ENCODE data around the gene PEX11G. TPM values are rescaled to one million over a fixed set of nuclear protein-coding genes. Genes with fewer than 3 reads are reported as not detected.

PEX11G gene
- total RNA-seq, 1 donor from 2014 or later, result 1.9 TPM

DNA sequence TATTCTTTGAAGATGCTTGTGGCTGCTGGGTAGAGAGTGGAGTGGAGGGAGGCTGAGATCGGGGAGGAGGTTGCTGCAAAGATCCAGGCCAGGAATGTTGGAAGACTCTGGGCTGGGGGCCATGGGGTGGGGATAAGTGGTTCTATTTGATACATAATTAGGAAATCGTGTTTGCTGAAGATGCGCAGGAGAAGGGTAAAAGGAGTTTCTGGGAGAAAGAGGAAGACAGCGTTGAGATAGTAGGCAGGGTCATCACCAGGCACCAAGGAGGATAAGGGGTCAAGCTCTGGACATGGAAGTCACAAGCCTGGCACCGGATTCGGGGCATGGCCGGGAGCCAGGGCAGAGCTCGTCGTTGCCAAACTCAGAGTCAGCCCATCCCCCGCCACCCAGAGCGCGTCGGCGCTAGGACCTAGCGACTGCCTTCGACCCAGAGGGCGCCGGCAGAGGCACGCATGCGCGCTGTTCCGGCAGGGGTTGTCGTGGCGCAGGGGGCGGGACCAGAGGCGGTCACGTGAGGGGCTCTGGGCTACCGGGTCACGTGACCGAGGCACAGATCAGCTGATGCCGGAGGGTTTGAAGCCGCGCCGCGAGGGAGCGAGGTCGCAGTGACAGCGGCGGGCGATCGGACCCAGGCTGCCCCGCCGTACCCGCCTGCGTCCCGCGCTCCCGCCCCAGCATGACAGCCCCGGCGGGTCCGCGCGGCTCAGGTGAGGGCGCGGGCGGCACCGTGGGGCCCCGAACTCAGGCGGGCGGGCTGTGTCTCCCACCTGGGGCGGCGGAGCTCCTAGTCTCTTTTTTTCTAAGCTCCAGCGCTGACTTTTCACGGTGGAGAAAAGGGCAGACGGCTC lies 33.5 kb upstream of the PEX11G start, which contains the start of gene MCOLN1:
Gene MCOLN1, plus strand, starts transcription at position 553 of the 851 bp plus-strand sequence. Its CDS starts 127 bp downstream, at position 680.
- DNase-seq (ENCODE audit: low read depth, low spot score), result peak; percentile 79

GRCh38 chr19:7521551-7522071 lies 32.8 kb upstream of the PEX11G start:
- DNase-seq (ENCODE audit: low read depth, low spot score), result no peak

DNA sequence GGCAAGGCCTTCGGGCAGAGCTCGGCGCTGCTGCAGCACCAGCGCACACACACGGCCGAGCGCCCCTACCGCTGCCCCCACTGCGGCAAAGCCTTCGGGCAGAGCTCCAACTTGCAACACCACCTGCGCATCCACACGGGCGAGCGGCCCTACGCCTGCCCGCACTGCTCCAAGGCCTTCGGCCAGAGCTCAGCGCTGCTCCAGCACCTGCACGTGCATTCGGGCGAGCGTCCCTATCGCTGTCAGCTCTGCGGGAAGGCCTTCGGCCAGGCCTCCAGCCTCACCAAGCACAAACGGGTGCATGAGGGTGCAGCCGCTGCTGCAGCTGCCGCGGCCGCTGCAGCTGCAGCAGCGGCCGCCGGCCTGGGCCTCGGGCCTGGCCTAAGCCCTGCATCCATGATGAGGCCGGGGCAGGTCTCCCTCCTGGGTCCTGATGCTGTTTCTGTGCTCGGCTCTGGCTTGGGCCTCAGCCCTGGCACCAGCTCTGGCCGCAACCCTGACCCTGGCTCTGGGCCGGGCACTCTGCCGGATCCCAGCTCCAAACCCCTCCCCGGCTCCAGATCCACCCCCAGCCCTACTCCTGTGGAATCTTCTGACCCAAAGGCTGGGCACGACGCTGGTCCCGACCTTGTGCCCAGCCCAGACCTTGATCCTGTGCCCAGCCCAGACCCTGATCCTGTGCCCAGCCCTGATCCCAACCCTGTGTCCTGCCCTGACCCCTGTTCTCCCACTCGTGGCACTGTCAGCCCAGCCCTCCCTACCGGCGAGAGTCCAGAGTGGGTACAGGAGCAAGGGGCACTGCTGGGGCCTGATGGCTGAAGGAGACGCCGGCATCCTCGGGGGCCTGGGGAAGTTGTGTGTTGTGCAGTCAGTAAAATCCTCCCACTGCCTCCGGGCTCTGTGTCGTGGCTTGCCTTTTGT lies 31.6 kb upstream of the PEX11G start:
- DNase-seq (ENCODE audit: low read depth, low spot score), result no peak

DNA sequence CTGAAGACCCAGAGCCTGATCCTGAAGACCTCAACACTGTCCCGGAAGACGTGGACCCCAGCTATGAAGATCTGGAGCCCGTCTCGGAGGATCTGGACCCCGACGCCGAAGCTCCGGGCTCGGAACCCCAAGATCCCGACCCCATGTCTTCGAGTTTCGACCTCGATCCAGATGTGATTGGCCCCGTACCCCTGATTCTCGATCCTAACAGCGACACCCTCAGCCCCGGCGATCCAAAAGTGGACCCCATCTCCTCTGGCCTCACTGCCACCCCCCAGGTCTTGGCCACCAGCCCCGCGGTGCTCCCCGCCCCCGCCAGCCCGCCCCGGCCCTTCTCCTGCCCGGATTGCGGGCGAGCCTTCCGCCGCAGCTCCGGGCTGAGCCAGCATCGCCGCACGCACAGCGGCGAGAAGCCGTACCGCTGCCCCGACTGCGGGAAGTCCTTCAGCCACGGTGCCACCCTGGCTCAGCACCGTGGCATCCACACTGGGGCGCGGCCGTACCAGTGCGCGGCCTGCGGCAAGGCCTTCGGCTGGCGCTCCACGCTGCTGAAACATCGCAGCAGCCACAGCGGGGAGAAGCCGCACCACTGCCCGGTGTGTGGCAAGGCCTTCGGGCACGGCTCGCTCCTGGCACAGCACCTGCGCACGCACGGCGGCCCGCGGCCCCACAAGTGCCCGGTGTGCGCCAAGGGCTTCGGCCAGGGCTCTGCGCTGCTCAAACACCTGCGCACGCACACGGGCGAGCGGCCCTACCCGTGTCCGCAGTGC lies 30.7 kb upstream of the PEX11G start:
- no peak for DNase-seq (ENCODE audit: low read depth, low spot score)

DNA sequence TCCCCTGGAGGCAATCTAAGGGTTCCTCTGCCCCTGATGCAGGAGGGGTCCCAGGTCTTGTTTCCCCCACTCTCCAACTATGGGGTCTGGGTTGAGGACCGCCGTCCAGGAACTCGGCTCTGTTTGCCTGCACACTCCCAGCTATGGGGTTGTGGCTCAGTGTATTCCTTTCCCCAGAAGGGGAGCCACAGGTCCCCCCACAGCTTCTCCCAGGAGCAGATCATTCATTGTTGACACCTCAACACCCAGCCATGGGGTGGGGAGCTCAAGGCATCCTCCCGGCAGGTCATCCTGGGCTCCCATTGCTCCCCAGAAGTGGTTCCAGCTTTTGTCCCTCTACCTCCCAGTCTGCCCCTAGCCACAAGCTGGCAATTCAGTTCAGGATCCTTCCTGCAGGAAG lies 28.0 kb upstream of the PEX11G start:
- no peak for DNase-seq (ENCODE audit: low read depth, low spot score)

GRCh38 chr19:7516333-7516732 lies 27.5 kb upstream of the PEX11G start:
- no peak for DNase-seq (ENCODE audit: low read depth, low spot score)

DNA sequence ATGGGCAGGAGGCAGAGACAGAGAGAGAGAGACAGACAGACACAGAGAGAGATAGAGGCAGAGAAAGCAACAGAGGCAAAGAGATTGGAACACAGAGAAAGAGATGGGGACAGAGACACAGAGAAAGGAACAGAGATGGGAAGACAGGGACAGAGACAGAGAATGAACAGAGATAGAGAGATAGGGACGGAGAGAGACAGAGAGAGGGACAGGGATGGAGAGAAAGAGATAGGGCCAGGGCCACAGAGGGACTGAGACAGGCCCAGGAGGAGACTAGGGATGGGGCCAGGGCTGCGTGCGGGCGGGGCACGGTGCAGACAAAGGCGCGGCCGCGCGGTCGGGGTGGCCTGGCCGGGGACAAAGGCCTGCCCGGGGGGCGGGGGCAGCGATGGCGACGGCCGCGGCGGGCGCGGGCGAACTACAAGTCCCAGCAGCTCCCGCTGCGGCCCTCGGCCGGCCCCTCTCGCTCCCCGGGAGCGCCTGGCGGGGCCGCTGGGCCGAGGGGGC lies 26.9 kb upstream of the PEX11G start, which contains the start of gene ZNF358:
Gene ZNF358, plus strand, starts transcription at position 459 of the 507 bp plus-strand sequence. CDS start 3,140 bp downstream, outside the sequence.
- no peak for DNase-seq (ENCODE audit: low read depth, low spot score)

DNA sequence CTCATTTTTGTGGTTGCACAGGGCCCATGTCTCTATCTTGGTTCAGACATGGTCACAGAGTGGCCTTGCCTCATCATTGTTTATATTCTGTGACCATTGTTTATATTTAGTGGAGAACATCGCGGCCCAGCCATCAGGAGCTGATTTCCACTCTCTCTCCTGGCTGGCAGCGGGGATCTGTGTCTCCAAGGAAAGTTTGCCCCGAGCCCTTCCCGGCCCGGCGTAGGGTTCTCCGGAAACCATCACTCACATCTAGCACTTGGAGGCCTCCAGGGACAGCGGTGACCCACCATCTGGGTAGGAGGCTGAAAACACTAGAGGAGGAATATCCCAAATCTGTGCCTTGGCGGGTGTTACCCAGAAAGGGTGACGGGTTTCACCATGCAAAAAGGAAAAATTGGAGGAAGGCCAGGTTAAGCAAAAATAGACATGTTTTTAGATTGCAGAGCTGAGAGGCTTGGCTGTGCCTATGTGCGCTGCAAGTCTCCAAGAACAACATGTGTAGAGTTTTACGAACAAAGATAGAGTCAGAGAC lies 26.3 kb upstream of the PEX11G start:
- no peak for DNase-seq (ENCODE audit: low read depth, low spot score)

- DNase-seq (ENCODE audit: low read depth, low spot score), result no peak
These were observed 25.2 kb upstream of the PEX11G start for GRCh38 chr19:7513809-7514642.

DNA sequence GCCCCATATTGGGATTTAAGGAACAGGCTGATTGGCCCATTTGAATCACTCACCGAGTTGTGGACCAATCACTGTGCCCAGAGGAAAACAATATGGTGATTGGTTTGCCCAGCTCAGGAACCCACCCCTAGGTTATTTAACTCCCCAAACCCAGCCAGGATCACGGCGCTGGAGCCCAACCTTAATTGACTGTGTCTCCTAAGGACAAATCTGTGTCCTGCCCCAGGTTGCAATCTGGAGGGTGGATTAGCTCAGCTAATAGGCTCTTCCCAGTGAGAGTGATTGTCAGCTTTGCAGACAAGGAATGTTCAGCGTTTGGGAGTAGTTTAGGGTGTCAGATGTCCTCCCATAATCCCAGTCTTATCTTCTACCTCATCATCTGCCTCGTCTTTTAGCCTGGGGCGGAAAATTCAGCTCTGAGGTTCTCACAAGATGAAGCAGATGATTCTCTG lies 23.6 kb upstream of the PEX11G start:
- DNase-seq (ENCODE audit: low read depth, low spot score), result no peak

- DNase-seq (ENCODE audit: low read depth, low spot score), result no peak
These were observed 20.8 kb upstream of the PEX11G start for GRCh38 chr19:7509625-7510024.

- peak; percentile 50 for DNase-seq (ENCODE audit: low read depth, low spot score)
These were observed 19.0 kb upstream of the PEX11G start for GRCh38 chr19:7507884-7508283.

DNA sequence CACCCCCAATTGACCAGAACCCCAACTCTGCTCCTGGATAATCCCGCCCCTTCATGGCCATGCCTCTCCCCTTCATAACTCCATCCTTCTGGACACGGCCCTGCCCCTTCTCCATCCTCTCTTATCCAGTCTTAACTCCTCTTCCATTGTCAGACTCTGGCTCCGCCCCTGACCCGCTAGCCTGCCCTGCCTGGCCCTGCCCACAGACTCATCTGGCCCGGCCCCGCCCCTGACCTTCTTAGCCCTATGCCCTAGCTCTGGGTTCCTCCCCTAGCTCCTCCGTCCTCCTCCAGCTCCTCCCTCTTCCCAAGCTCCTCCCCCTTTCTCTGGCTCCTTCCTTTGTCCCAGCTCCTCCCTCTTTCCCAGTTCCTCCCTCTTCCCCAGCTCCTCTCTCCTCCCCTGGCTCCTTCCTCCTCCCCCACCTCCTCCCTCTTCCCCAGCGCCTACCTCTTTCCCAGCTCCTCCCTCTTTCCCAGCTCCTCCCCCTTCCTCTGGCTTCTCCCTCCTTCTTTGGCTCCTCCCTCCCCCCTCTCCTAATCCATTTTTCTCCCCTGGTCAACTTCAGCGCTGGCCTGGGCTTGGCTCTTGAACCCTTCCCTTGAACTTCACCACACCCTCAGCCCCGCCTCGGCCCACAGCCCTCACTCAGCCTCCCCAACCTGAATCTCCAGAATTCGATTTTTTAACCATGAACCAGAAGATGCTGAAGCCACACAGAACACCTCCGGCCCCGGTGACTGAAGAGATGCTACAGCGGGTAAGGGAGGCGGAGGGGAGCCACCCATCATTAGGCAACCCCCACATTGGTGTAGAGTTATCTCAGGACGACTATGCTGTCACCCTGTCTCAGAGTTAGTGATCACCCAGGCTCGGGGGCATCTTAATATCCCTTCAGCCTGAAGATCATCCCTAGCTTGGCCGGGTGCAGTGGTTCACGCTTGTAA lies 17.8 kb upstream of the PEX11G start:
- peak; percentile 36 for DNase-seq (ENCODE audit: low read depth, low spot score)

GRCh38 chr19:7505682-7506384 lies 17.0 kb upstream of the PEX11G start:
- DNase-seq (ENCODE audit: low read depth, low spot score), result no peak

GRCh38 chr19:7505288-7505681 lies 16.4 kb upstream of the PEX11G start:
- DNase-seq (ENCODE audit: low read depth, low spot score), result no peak

- no peak for DNase-seq (ENCODE audit: low read depth, low spot score)
These were observed 15.8 kb upstream of the PEX11G start for GRCh38 chr19:7504684-7505083.

DNA sequence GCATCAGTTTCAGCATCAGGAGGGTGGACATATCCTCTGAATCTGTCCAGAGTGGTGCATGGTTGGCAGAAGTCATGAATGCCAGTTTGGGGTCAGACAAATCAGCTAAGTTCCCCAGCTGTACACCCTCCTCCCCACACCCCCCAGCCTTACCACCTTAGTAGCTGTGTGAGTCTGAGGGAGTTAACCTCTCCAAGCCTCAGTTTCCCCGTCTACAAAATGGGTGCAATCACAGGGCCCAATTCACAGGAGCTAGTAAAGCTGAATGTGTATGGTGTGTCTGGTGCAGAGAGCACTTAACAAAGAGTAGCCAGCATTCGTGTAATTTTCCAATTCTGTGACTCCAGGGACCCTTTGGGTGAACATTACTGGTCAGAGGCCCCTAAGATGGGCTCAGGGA lies 13.7 kb upstream of the PEX11G start:
- no peak for DNase-seq (ENCODE audit: low read depth, low spot score)

All from pulmonary artery endothelial cell (primary cell).